ENCODE measurements around the gene KCNQ1.
"Not testable (repeated sequence)": the region's sequence is repeated elsewhere in the genome, so short reads cannot be mapped to it uniquely, and the experiment has no call there.

KCNQ1 gene

GRCh38 chr11:2474059-2474901 lies 29.5 kb downstream of the KCNQ1 start:
- H3K27me3 Mint-ChIP-seq (ENCODE audit: low read depth), result peaks cover 4% of the 10 kb centered on the region
- peaks cover 18% of the 10 kb centered on the region for H3K36me3 Mint-ChIP-seq (ENCODE audit: low read depth)
- no peak overlapping the region for H3K4me3 Mint-ChIP-seq
- no peak overlapping the region for H3K27ac Mint-ChIP-seq
- H3K4me1 Mint-ChIP-seq (ENCODE audit: low read depth), result peaks cover 1% of the 10 kb centered on the region
- H3K9me3 Mint-ChIP-seq, result peaks cover 17% of the 10 kb centered on the region

- H3K27ac Mint-ChIP-seq, result no peak overlapping the region
- peaks cover 24% of the 10 kb centered on the region for H3K9me3 Mint-ChIP-seq
- no peak overlapping the region for H3K4me3 Mint-ChIP-seq
- peaks cover 24% of the 10 kb centered on the region for H3K36me3 Mint-ChIP-seq (ENCODE audit: low read depth)
- no peaks in the 10 kb centered on the region for H3K27me3 Mint-ChIP-seq (ENCODE audit: low read depth)
- H3K4me1 Mint-ChIP-seq (ENCODE audit: low read depth), result peaks cover 1% of the 10 kb centered on the region
These were observed 30.5 kb downstream of the KCNQ1 start for GRCh38 chr11:2475136-2475918.

- Mint-ChIP-seq H3K4me1 (ENCODE audit: low read depth) (peaks cover 13% of the 10 kb centered on the region), H3K36me3 (ENCODE audit: low read depth) (peaks cover 26% of the 10 kb centered on the region), H3K27me3 (ENCODE audit: low read depth) (peaks cover 3% of the 10 kb centered on the region), H3K27ac (no peak overlapping the region), H3K9me3 (peaks cover 24% of the 10 kb centered on the region), H3K4me3 (no peak overlapping the region)
These were observed 32.4 kb downstream of the KCNQ1 start for GRCh38 chr11:2477254-2477653.

- no peak overlapping the region for H3K27ac Mint-ChIP-seq
- peaks cover 3% of the 10 kb centered on the region for H3K27me3 Mint-ChIP-seq (ENCODE audit: low read depth)
- peaks cover 24% of the 10 kb centered on the region for H3K9me3 Mint-ChIP-seq
- H3K4me3 Mint-ChIP-seq, result no peak overlapping the region
- H3K4me1 Mint-ChIP-seq (ENCODE audit: low read depth), result peaks cover 13% of the 10 kb centered on the region
- H3K36me3 Mint-ChIP-seq (ENCODE audit: low read depth), result peaks cover 26% of the 10 kb centered on the region
These were observed 33.1 kb downstream of the KCNQ1 start for GRCh38 chr11:2477936-2478335.

GRCh38 chr11:2480067-2480873 lies 35.5 kb downstream of the KCNQ1 start:
- Mint-ChIP-seq H3K4me1 (ENCODE audit: low read depth) (peaks cover 13% of the 10 kb centered on the region), H3K4me3 (peak overlapping the region; percentile 32), H3K9me3 (peaks cover 25% of the 10 kb centered on the region), H3K36me3 (ENCODE audit: low read depth) (peaks cover 26% of the 10 kb centered on the region)
- H3K27ac Mint-ChIP-seq; H3K27me3 Mint-ChIP-seq (ENCODE audit: low read depth): not testable (repeated sequence)

GRCh38 chr11:2480874-2481220 lies 36.0 kb downstream of the KCNQ1 start:
- peaks cover 3% of the 10 kb centered on the region for H3K27me3 Mint-ChIP-seq (ENCODE audit: low read depth)
- H3K36me3 Mint-ChIP-seq (ENCODE audit: low read depth), result peaks cover 31% of the 10 kb centered on the region
- H3K4me3 Mint-ChIP-seq, result peak overlapping the region; percentile 32
- peaks cover 13% of the 10 kb centered on the region for H3K4me1 Mint-ChIP-seq (ENCODE audit: low read depth)
- H3K27ac Mint-ChIP-seq, result no peak overlapping the region
- H3K9me3 Mint-ChIP-seq, result peaks cover 31% of the 10 kb centered on the region

GRCh38 chr11:2481253-2481652 lies 36.4 kb downstream of the KCNQ1 start:
- Mint-ChIP-seq H3K27me3 (ENCODE audit: low read depth) (peaks cover 3% of the 10 kb centered on the region), H3K27ac (no peak overlapping the region), H3K4me1 (ENCODE audit: low read depth) (peaks cover 13% of the 10 kb centered on the region), H3K4me3 (no peak overlapping the region), H3K36me3 (ENCODE audit: low read depth) (peaks cover 32% of the 10 kb centered on the region), H3K9me3 (peaks cover 34% of the 10 kb centered on the region)

- no peak overlapping the region for H3K4me3 Mint-ChIP-seq
- H3K27me3 Mint-ChIP-seq (ENCODE audit: low read depth), result peaks cover 3% of the 10 kb centered on the region
- peaks cover 36% of the 10 kb centered on the region for H3K9me3 Mint-ChIP-seq
- H3K27ac Mint-ChIP-seq, result no peak overlapping the region
- peaks cover 13% of the 10 kb centered on the region for H3K4me1 Mint-ChIP-seq (ENCODE audit: low read depth)
- H3K36me3 Mint-ChIP-seq (ENCODE audit: low read depth), result peaks cover 29% of the 10 kb centered on the region
These were observed 37.4 kb downstream of the KCNQ1 start for GRCh38 chr11:2482204-2482603.

- peaks cover 36% of the 10 kb centered on the region for H3K9me3 Mint-ChIP-seq
- no peak overlapping the region for H3K4me3 Mint-ChIP-seq
- peaks cover 3% of the 10 kb centered on the region for H3K27me3 Mint-ChIP-seq (ENCODE audit: low read depth)
- H3K4me1 Mint-ChIP-seq (ENCODE audit: low read depth), result peaks cover 13% of the 10 kb centered on the region
- no peak overlapping the region for H3K27ac Mint-ChIP-seq
- peaks cover 27% of the 10 kb centered on the region for H3K36me3 Mint-ChIP-seq (ENCODE audit: low read depth)
These were observed 37.9 kb downstream of the KCNQ1 start for GRCh38 chr11:2482745-2483144.

GRCh38 chr11:2483426-2483825 lies 38.6 kb downstream of the KCNQ1 start:
- Mint-ChIP-seq H3K36me3 (ENCODE audit: low read depth) (peaks cover 25% of the 10 kb centered on the region), H3K27ac (no peak overlapping the region), H3K9me3 (peaks cover 36% of the 10 kb centered on the region), H3K4me1 (ENCODE audit: low read depth) (peaks cover 12% of the 10 kb centered on the region), H3K27me3 (ENCODE audit: low read depth) (peaks cover 3% of the 10 kb centered on the region), H3K4me3 (no peak overlapping the region)

- Mint-ChIP-seq H3K27ac (no peak overlapping the region), H3K36me3 (ENCODE audit: low read depth) (peaks cover 17% of the 10 kb centered on the region), H3K27me3 (ENCODE audit: low read depth) (peaks cover 3% of the 10 kb centered on the region), H3K9me3 (peaks cover 37% of the 10 kb centered on the region), H3K4me1 (ENCODE audit: low read depth) (peaks cover 12% of the 10 kb centered on the region), H3K4me3 (no peak overlapping the region)
These were observed 39.8 kb downstream of the KCNQ1 start for GRCh38 chr11:2484576-2485125.

- Mint-ChIP-seq H3K4me1 (ENCODE audit: low read depth) (no peaks in the 10 kb centered on the region), H3K36me3 (ENCODE audit: low read depth) (peaks cover 10% of the 10 kb centered on the region), H3K27me3 (ENCODE audit: low read depth) (no peaks in the 10 kb centered on the region), H3K27ac (no peak overlapping the region), H3K4me3 (no peak overlapping the region), H3K9me3 (peaks cover 44% of the 10 kb centered on the region)
These were observed 43.2 kb downstream of the KCNQ1 start for GRCh38 chr11:2488004-2488403.

GRCh38 chr11:2489083-2489482 lies 44.3 kb downstream of the KCNQ1 start:
- no peaks in the 10 kb centered on the region for H3K4me1 Mint-ChIP-seq (ENCODE audit: low read depth)
- H3K9me3 Mint-ChIP-seq, result peaks cover 50% of the 10 kb centered on the region
- no peak overlapping the region for H3K27ac Mint-ChIP-seq
- H3K4me3 Mint-ChIP-seq, result no peak overlapping the region
- H3K36me3 Mint-ChIP-seq (ENCODE audit: low read depth), result peaks cover 10% of the 10 kb centered on the region
- no peaks in the 10 kb centered on the region for H3K27me3 Mint-ChIP-seq (ENCODE audit: low read depth)

- H3K27ac Mint-ChIP-seq; H3K4me1 Mint-ChIP-seq (ENCODE audit: low read depth); H3K27me3 Mint-ChIP-seq (ENCODE audit: low read depth); H3K4me3 Mint-ChIP-seq: not testable (repeated sequence)
- H3K36me3 Mint-ChIP-seq (ENCODE audit: low read depth), result peaks cover 14% of the 10 kb centered on the region
- peaks cover 76% of the 10 kb centered on the region for H3K9me3 Mint-ChIP-seq
These were observed 53.1 kb downstream of the KCNQ1 start for GRCh38 chr11:2497951-2498350.
